HepG2 (cell line): Measurements from ENCODE around the gene SSNA1. TPM values are rescaled to one million over a fixed set of nuclear protein-coding genes. Genes with fewer than 3 reads are reported as not detected.
A peak's percentile ranks its signal among the peaks of the same experiment; 100 is the strongest.

Experiments used
- CREB1 ChIP-seq, 2 experiments: fragments of 450-650 bp in 1 of 2; IDR thresholded peaks; 2 replicates each; pipeline ENCODE4 v1.6.1; 2016 to 2017; ENCODE audit warnings: control low read depth in 1 of 2, mild to moderate bottlenecking in 1 of 2, missing compliant biosample characterization in 1 of 2, missing genetic modification characterization in 1 of 2
- GATAD2A ChIP-seq: IDR thresholded peaks from 2 replicates; pipeline ENCODE4 v1.6.1; 2016
- GPN1 ChIP-seq: sonication (generic); formaldehyde crosslinking; IDR thresholded peaks from 2 replicates; pipeline ENCODE4 v1.5.1; 2020; ENCODE audit warnings: missing genetic modification reagents, borderline replicate concordance
- NR3C1 ChIP-seq: sonication (generic); formaldehyde crosslinking; IDR thresholded peaks from 2 replicates; pipeline ENCODE4 v1.4.0; 2020; ENCODE audit warnings: missing genetic modification reagents
- SP1 ChIP-seq, 2 experiments: fragments of 450-650 bp in 1 of 2; sonication (generic) in 1 of 2; formaldehyde crosslinking in 1 of 2; IDR thresholded peaks; 2 replicates each; pipeline versions ENCODE4 v1.4.0 to v1.6.1; 2016 to 2020; ENCODE audit warnings: missing genetic modification reagents in 1 of 2
- ZFP37 ChIP-seq: sonication (generic); formaldehyde crosslinking; IDR thresholded peaks from 2 replicates; pipeline ENCODE4 v1.4.0; 2020; ENCODE audit warnings: missing genetic modification reagents, borderline replicate concordance
- ZFX ChIP-seq: sonication (generic); formaldehyde crosslinking; IDR thresholded peaks from 2 replicates; pipeline ENCODE4 v1.4.0; 2020; ENCODE audit warnings: mild to moderate bottlenecking, low read depth, missing genetic modification reagents, moderate library complexity
- ZNF235 ChIP-seq: sonication (generic); formaldehyde crosslinking; IDR thresholded peaks from 2 replicates; pipeline ENCODE4 v1.8.1; 2023; ENCODE audit warnings: mild to moderate bottlenecking, missing genetic modification reagents, borderline replicate concordance
- ZNF296 ChIP-seq: sonication (generic); formaldehyde crosslinking; conservative IDR thresholded peaks from 2 replicates; pipeline ENCODE4 v1.5.0; 2020; ENCODE audit warnings: mild to moderate bottlenecking, missing genetic modification reagents
- ZNF343 ChIP-seq: sonication (generic); formaldehyde crosslinking; IDR thresholded peaks from 2 replicates; pipeline ENCODE4 v1.4.0; 2020; ENCODE audit warnings: mild to moderate bottlenecking, missing genetic modification reagents
- ZNF557 ChIP-seq: sonication (generic); formaldehyde crosslinking; IDR thresholded peaks from 2 replicates; pipeline ENCODE4 v1.4.0; 2020; ENCODE audit warnings: missing genetic modification reagents
- ZNF577 ChIP-seq: sonication (generic); formaldehyde crosslinking; IDR thresholded peaks from 2 replicates; pipeline ENCODE4 v1.4.0; 2020; ENCODE audit warnings: mild to moderate bottlenecking, low read depth, missing genetic modification reagents, borderline replicate concordance
- ZNF749 ChIP-seq: sonication (generic); formaldehyde crosslinking; IDR thresholded peaks from 2 replicates; pipeline ENCODE4 v1.8.0; 2022; ENCODE audit warnings: mild to moderate bottlenecking, missing genetic modification reagents, moderate library complexity, borderline replicate concordance
- ZNF83 ChIP-seq: sonication (generic); formaldehyde crosslinking; IDR thresholded peaks from 2 replicates; pipeline ENCODE4 v1.4.0; 2020; ENCODE audit warnings: missing genetic modification reagents, mild to moderate bottlenecking, borderline replicate concordance
- polyA plus RNA-seq, 8 experiments: library from polyadenylated mRNA; depleted of rRNA in 3 of 8; stranded (reverse) in 7 of 8; unstranded in 1 of 8; fragments of >200 nt; fragmentation: Illumina TruSeq in 4 of 8; extraction: Trizol in 4 of 8; gene quantifications; 2 replicates each; pipeline versions ENCODE4 v1.2.1 to v1.2.3, GENCODE V29; 2011 to 2016; ENCODE audit warnings: low read depth in 4 of 8, missing spikeins in 1 of 8, mixed read lengths in 1 of 8; ENCODE audit not compliant: insufficient read depth in 1 of 8
- total RNA-seq, 5 experiments: library from RNA; depleted of rRNA; stranded (reverse); fragments of >200 nt; fragmentation: Illumina TruSeq; extraction: Trizol; gene quantifications; 2 replicates each; pipeline ENCODE4 v1.2.3, GENCODE V29; 2016; ENCODE audit warnings: low read depth in 1 of 5
- TF ChIP-seq, protein P1 (sequence below): sonication (generic); formaldehyde crosslinking; IDR thresholded peaks from 2 replicates; pipeline ENCODE4 v1.4.0; 2020; ENCODE audit warnings: missing genetic modification reagents
- TF ChIP-seq, protein P2 (sequence below): sonication (generic); formaldehyde crosslinking; IDR thresholded peaks from 2 replicates; pipeline ENCODE4 v1.4.0; 2020; ENCODE audit warnings: missing genetic modification reagents
- TF ChIP-seq, protein P3 (sequence below): sonication (generic); formaldehyde crosslinking; IDR thresholded peaks from 2 replicates; pipeline ENCODE4 v1.8.0; 2022; ENCODE audit warnings: mild to moderate bottlenecking, missing genetic modification reagents; ENCODE audit not compliant: insufficient replicate concordance

SSNA1 gene
- total and polyA plus RNA-seq, 2 of the 13 experiments (the other 11 are each of a cell fraction or from before 2014, with no cell fraction given) = 35.9 to 49.4 TPM

DNA sequence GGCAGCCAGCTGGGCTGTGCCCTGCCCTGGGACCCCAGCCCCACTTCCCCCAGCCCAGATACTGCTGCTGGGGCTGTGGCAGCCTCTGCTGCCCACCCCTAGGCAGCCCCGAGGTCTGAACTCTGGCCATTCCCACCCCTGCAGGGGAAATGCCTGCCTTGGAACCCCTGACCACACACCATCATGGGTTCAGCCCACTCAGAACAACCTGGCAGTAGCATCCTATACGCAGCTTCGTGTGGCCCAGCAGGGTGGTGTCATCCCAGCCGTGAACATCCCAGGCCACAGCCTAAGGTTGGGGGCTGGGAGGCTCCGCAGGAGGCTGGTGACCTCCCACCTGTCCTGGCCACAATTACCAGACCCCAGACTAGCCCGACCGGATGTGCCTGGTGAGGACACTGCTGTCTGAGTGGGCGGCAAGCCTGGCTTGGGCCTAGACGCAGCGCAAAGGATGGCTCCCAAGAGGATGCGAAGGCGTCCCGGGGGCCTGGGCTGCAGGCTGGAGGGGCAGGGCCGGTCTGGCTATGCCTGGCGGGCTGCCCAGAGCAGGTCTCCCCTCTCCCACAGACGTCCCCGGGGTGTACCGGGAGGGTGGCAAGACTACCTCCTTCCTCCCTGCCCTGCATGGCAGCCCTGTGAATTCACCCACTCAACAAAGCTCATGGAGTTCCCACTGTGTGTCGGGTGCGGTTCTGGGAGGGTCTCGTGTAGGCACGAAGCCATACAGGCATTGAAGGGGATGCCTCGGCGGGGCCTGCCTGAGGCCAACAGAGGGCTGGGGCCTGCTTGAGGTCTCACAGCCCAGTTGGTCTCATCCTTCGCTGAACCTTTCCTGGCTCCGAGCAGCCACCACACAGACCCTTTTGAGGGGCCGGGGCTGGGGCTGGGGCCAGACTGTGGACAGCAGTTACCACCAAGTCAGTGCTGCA lies 40.8 kb downstream of the SSNA1 start (continued):
- TF ChIP-seq SP1 (IDR thresholded peaks at IDR 0.05) = no peak
- TF ChIP-seq SP1 (CRISPR knock-in tag; IDR thresholded peaks at IDR 0.05) = no peak
- no peak for TF ChIP-seq ZNF296 (CRISPR knock-in tag)
- TF ChIP-seq GPN1 (CRISPR knock-in tag) = no peak
- 0 out of 2 replicates have a peak, but pooled peaks have one; percentile 36 for TF ChIP-seq ZNF749
- TF ChIP-seq ZFX (CRISPR knock-in tag) = peak; percentile 58; the same call in 1 of the 2 replicates
- TF ChIP-seq, protein P1, sequence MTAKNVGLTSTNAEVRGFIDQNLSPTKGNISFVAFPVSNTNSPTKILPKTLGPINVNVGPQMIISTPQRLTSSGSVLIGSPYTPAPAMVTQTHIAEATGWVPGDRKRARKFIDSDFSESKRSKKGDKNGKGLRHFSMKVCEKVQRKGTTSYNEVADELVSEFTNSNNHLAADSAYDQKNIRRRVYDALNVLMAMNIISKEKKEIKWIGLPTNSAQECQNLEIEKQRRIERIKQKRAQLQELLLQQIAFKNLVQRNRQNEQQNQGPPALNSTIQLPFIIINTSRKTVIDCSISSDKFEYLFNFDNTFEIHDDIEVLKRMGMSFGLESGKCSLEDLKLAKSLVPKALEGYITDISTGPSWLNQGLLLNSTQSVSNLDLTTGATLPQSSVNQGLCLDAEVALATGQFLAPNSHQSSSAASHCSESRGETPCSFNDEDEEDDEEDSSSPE (CRISPR knock-in tag) = no peak
- no peak for TF ChIP-seq ZNF577
- TF ChIP-seq ZNF235 (CRISPR knock-in tag) = no peak
- TF ChIP-seq CREB1 (IDR thresholded peaks at IDR 0.05) = no peak
- no peak for TF ChIP-seq CREB1 (CRISPR knock-in tag; IDR thresholded peaks at IDR 0.05)
- TF ChIP-seq GATAD2A = 0 out of 2 replicates have a peak, but pooled peaks have one; percentile 0
- 0 out of 2 replicates have a peak, but pooled peaks have one; percentile 51 for TF ChIP-seq ZNF83 (CRISPR knock-in tag)
- TF ChIP-seq NR3C1 = no peak
- TF ChIP-seq, protein P2, sequence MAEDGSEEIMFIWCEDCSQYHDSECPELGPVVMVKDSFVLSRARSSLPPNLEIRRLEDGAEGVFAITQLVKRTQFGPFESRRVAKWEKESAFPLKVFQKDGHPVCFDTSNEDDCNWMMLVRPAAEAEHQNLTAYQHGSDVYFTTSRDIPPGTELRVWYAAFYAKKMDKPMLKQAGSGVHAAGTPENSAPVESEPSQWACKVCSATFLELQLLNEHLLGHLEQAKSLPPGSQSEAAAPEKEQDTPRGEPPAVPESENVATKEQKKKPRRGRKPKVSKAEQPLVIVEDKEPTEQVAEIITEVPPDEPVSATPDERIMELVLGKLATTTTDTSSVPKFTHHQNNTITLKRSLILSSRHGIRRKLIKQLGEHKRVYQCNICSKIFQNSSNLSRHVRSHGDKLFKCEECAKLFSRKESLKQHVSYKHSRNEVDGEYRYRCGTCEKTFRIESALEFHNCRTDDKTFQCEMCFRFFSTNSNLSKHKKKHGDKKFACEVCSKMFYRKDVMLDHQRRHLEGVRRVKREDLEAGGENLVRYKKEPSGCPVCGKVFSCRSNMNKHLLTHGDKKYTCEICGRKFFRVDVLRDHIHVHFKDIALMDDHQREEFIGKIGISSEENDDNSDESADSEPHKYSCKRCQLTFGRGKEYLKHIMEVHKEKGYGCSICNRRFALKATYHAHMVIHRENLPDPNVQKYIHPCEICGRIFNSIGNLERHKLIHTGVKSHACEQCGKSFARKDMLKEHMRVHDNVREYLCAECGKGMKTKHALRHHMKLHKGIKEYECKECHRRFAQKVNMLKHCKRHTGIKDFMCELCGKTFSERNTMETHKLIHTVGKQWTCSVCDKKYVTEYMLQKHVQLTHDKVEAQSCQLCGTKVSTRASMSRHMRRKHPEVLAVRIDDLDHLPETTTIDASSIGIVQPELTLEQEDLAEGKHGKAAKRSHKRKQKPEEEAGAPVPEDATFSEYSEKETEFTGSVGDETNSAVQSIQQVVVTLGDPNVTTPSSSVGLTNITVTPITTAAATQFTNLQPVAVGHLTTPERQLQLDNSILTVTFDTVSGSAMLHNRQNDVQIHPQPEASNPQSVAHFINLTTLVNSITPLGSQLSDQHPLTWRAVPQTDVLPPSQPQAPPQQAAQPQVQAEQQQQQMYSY (CRISPR knock-in tag) = no peak
- TF ChIP-seq, protein P3, sequence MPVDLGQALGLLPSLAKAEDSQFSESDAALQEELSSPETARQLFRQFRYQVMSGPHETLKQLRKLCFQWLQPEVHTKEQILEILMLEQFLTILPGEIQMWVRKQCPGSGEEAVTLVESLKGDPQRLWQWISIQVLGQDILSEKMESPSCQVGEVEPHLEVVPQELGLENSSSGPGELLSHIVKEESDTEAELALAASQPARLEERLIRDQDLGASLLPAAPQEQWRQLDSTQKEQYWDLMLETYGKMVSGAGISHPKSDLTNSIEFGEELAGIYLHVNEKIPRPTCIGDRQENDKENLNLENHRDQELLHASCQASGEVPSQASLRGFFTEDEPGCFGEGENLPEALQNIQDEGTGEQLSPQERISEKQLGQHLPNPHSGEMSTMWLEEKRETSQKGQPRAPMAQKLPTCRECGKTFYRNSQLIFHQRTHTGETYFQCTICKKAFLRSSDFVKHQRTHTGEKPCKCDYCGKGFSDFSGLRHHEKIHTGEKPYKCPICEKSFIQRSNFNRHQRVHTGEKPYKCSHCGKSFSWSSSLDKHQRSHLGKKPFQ (CRISPR knock-in tag) = no peak
- 0 out of 2 replicates have a peak, but pooled peaks have one; percentile 53 for TF ChIP-seq ZNF557
- TF ChIP-seq ZFP37 (CRISPR knock-in tag) = no peak
- TF ChIP-seq ZNF343 = no peak
